Lung (tissue), 12 donors: ENCODE measurements around the gene TXNRD1. TPM values are rescaled to one million over a fixed set of nuclear protein-coding genes. Genes with fewer than 3 reads are reported as not detected.

ENCODE experiments used
- ATAC-seq: fragments of 200-7000 bp; cut with Tn5 transposase; one replicate; pipeline ENCODE4 v1.9.1; 2020; ENCODE audit warnings: moderate number of reproducible peaks; ENCODE audit not compliant: insufficient read depth, low FRiP score
- DNase-seq, 3 donors: peaks; one replicate each; pipeline ENCODE4 v3.0.0-alpha.2; 2013 to 2017
- H3K27ac ChIP-seq, 2 donors: one replicate each; pipeline ENCODE4 v1.5.1; 2013; ENCODE audit warnings: mild to moderate bottlenecking in 2 of 2, moderate library complexity in 2 of 2, control low read depth in 1 of 2, inconsistent platforms in 1 of 2, low read depth in 1 of 2, low read length in 1 of 2
- H3K27me3 ChIP-seq, 3 donors: one replicate each; pipeline ENCODE4 v1.5.1; 2013; ENCODE audit warnings: low read length in 2 of 3; ENCODE audit not compliant: control insufficient read depth in 3 of 3, insufficient read depth in 3 of 3
- H3K36me3 ChIP-seq, 4 donors: one replicate each; pipeline ENCODE4 v1.5.1; 2013; ENCODE audit warnings: low read length in 4 of 4, mild to moderate bottlenecking in 1 of 4, moderate library complexity in 1 of 4; ENCODE audit not compliant: control insufficient read depth in 4 of 4, insufficient read depth in 4 of 4
- H3K4me1 ChIP-seq, 5 donors: one replicate each; pipeline ENCODE4 v1.5.1; 2013; ENCODE audit warnings: low read length in 5 of 5, mild to moderate bottlenecking in 2 of 5, moderate library complexity in 1 of 5; ENCODE audit not compliant: control insufficient read depth in 5 of 5, insufficient read depth in 5 of 5
- H3K4me3 ChIP-seq: one replicate; pipeline ENCODE4 v1.5.1; 2013; ENCODE audit warnings: mild to moderate bottlenecking, control low read depth, moderate library complexity
- H3K9ac ChIP-seq, 2 donors: one replicate each; pipeline ENCODE4 v1.5.1; 2013; ENCODE audit warnings: low read length in 2 of 2, control low read depth in 1 of 2; ENCODE audit not compliant: insufficient read depth in 1 of 2
- H3K9me3 ChIP-seq, 4 donors: one replicate each; pipeline ENCODE4 v1.5.1; 2013; ENCODE audit warnings: low read length in 3 of 4, mild to moderate bottlenecking in 1 of 4, moderate library complexity in 1 of 4; ENCODE audit not compliant: control insufficient read depth in 4 of 4, insufficient read depth in 3 of 4
- CTCF ChIP-seq: IDR thresholded peaks from 2 replicates; pipeline ENCODE4 v1.5.1; 2012; ENCODE audit warnings: mild to moderate bottlenecking; ENCODE audit errors: control extremely low read depth, extremely low read depth
- WGBS, 2 donors: extraction: QIAGEN DNeasy Blood & Tissue Kit; methylation state at CpG; one replicate each; pipeline ENCODE4 v1.1.7; 2013; 5-methylcytosine and 5-hydroxymethylcytosine counted together
- polyA plus RNA-seq, 2 donors: library from polyadenylated mRNA; stranded (reverse); fragments of 200-250 nt; gene quantifications; one replicate each; pipeline ENCODE4 v1.2.1, GENCODE V29; 2013
- total RNA-seq, 2 donors: library from RNA; depleted of rRNA in 1 of 2; stranded (reverse); fragments of >200 nt in 1 of 2; gene quantifications; one replicate each; pipeline ENCODE4 v1.2.1, GENCODE V29; 2014 to 2021
- donor health status: control.
- donor health status: control.
- donor health status: Bipolar disorder and iron deficiency.
- donor health status: healthy.
- donor health status: DM: yes; HTN: yes; CAD: no.

TXNRD1 gene
- total and polyA plus RNA-seq, 4 donors, result 74.2 to 166 (median 125) TPM

GRCh38 chr12:104230304-104231095 is 14.9 kb downstream of the TXNRD1 start:
- Histone ChIP-seq H3K4me1 (no peaks in the 10 kb centered on the region), H3K36me3 (no peaks in the 10 kb centered on the region), H3K9ac (no peak overlapping the region), H3K27ac (no peak overlapping the region), H3K4me3 (no peak overlapping the region), H3K27me3 (no peaks in the 10 kb centered on the region), H3K9me3 (peaks cover 0 to 7% (median 6%) of the 10 kb centered on the region in 4 donors)
- ATAC-seq, result no peak
- no peak for TF ChIP-seq CTCF
- no peak for DNase-seq
- 81 to 88% methylated on average over 8 of the region's 8 CpGs for WGBS, 2 donors

- no peak overlapping the region for H3K4me3 ChIP-seq
- H3K27me3 ChIP-seq, result no peaks in the 10 kb centered on the region
- WGBS, 2 donors, result 95 to 97% methylated on average over 6 of the region's 6 CpGs
- ATAC-seq (no peak), DNase-seq (no peak)
- H3K9ac ChIP-seq, result no peak overlapping the region
- no peaks in the 10 kb centered on the region for H3K4me1 ChIP-seq
- no peak for TF ChIP-seq CTCF
- no peaks in the 10 kb centered on the region for H3K36me3 ChIP-seq
- H3K9me3 ChIP-seq, result peaks cover 0 to 12% (median 6%) of the 10 kb centered on the region in 4 donors
- H3K27ac ChIP-seq, result no peak overlapping the region
Observed at GRCh38 chr12:104232609-104233280, 17.2 kb downstream of the TXNRD1 start.

- TF ChIP-seq CTCF, result no peak
- DNase-seq (no peak), ATAC-seq (no peak)
- Histone ChIP-seq H3K27ac (no peak overlapping the region), H3K9me3 (peaks cover 0 to 12% (median 6%) of the 10 kb centered on the region in 4 donors), H3K4me1 (no peaks in the 10 kb centered on the region), H3K27me3 (no peaks in the 10 kb centered on the region), H3K36me3 (no peaks in the 10 kb centered on the region), H3K9ac (no peak overlapping the region), H3K4me3 (no peak overlapping the region)
- 92 to 98% methylated on average over 7 of the region's 7 CpGs for WGBS, 2 donors
Observed at GRCh38 chr12:104234926-104235499, 19.4 kb downstream of the TXNRD1 start.
